K562 (cell line): Measurements from ENCODE around the gene ZNF74. TPM values are rescaled to one million over a fixed set of nuclear protein-coding genes. Genes with fewer than 3 reads are reported as not detected.

ENCODE experiments used
- E2F3 ChIP-seq: fragments of 250-450 bp; sonication (Bioruptor Pico); IDR thresholded peaks from 2 replicates; pipeline ENCODE4 v1.4.0; 2020; ENCODE audit warnings: mild to moderate bottlenecking
- FOXA3 ChIP-seq, 2 experiments: fragments of 450-650 bp in 1 of 2; sonication (generic) in 1 of 2; formaldehyde crosslinking; IDR thresholded peaks in 1 of 2; conservative IDR thresholded peaks in 1 of 2; 2 replicates each; pipeline versions ENCODE4 v1.4.0 to v1.8.0; 2020 to 2022; ENCODE audit warnings: mild to moderate bottlenecking in 2 of 2, missing genetic modification reagents in 1 of 2
- FOXP1 ChIP-seq: sonication (generic); formaldehyde crosslinking; IDR thresholded peaks from 2 replicates; pipeline ENCODE4 v1.8.0; 2022; ENCODE audit warnings: mild to moderate bottlenecking, missing genetic modification reagents
- HNRNPL ChIP-seq: fragments of 200-400 bp; formaldehyde crosslinking; IDR thresholded peaks from 2 replicates; pipeline ENCODE4 v1.6.1; 2017; ENCODE audit warnings: low read depth, mild to moderate bottlenecking, low read length
- MAZ ChIP-seq, 2 experiments: fragments of 450-650 bp in 1 of 2; sonication (generic) in 1 of 2; formaldehyde crosslinking; IDR thresholded peaks in 1 of 2; conservative IDR thresholded peaks in 1 of 2; 2 replicates each; pipeline versions ENCODE4 v1.4.0 to v1.5.0; 2020; ENCODE audit warnings: mild to moderate bottlenecking in 1 of 2, missing genetic modification reagents in 1 of 2
- MTF1 ChIP-seq: fragments of 250-450 bp; sonication (Bioruptor Pico); IDR thresholded peaks from 2 replicates; pipeline ENCODE4 v1.9.0; 2021; ENCODE audit warnings: moderate library complexity, mild to moderate bottlenecking, inconsistent platforms, borderline replicate concordance
- PBX2 ChIP-seq, 2 experiments: IDR thresholded peaks in 1 of 2; conservative IDR thresholded peaks in 1 of 2; 2 replicates each; pipeline ENCODE4 v1.6.1; 2016; ENCODE audit warnings: low read depth in 2 of 2, mild to moderate bottlenecking in 1 of 2, missing compliant biosample characterization in 1 of 2, missing genetic modification characterization in 1 of 2, moderate library complexity in 1 of 2
- RBM14 ChIP-seq: fragments of 200-400 bp; formaldehyde crosslinking; IDR thresholded peaks from 2 replicates; pipeline ENCODE4 v1.6.1; 2018; ENCODE audit warnings: low read depth, mild to moderate bottlenecking, low read length, moderate library complexity, borderline replicate concordance; ENCODE audit not compliant: insufficient read depth
- TCF7 ChIP-seq: sonication (generic); IDR thresholded peaks from 2 replicates; pipeline ENCODE4 v1.6.1; 2016; ENCODE audit warnings: antibody characterized with exemption, borderline replicate concordance
- YY1 ChIP-seq, 3 experiments: IDR thresholded peaks; 2 replicates each; pipeline ENCODE4 v1.6.1; 2011; ENCODE audit warnings: low read length in 2 of 3, mild to moderate bottlenecking in 2 of 3, moderate library complexity in 2 of 3, borderline replicate concordance in 1 of 3, control low read depth in 1 of 3, low read depth in 1 of 3; ENCODE audit not compliant: insufficient read depth in 3 of 3, insufficient replicate concordance in 2 of 3, control insufficient read depth in 1 of 3, insufficient read length in 1 of 3; ENCODE audit errors: extremely low read depth in 1 of 3
- ZFPM2 ChIP-seq: fragments of 250-450 bp; sonication (Bioruptor Pico); IDR thresholded peaks from 2 replicates; pipeline ENCODE4 v1.5.1; 2022; ENCODE audit warnings: mild to moderate bottlenecking
- ZNF143 ChIP-seq: sonication (generic); formaldehyde crosslinking; IDR thresholded peaks from 2 replicates; pipeline ENCODE4 v1.9.0; 2022; ENCODE audit warnings: mild to moderate bottlenecking, missing genetic modification reagents
- ZNF263 ChIP-seq: sonication (generic); formaldehyde crosslinking; IDR thresholded peaks from 2 replicates; pipeline ENCODE4 v1.8.0; 2022; ENCODE audit warnings: mild to moderate bottlenecking, missing genetic modification reagents, borderline replicate concordance
- ZNF57 ChIP-seq: fragments of 450-650 bp; formaldehyde crosslinking; IDR thresholded peaks from 2 replicates; pipeline ENCODE4 v1.4.0; 2020; ENCODE audit warnings: mild to moderate bottlenecking, moderate library complexity
- ZNF740 ChIP-seq, 3 experiments: fragments of 200-800 bp in 1 of 3; sonication (Bioruptor generic) in 1 of 3; sonication (generic) in 1 of 3; formaldehyde crosslinking in 1 of 3; IDR thresholded peaks; 2 replicates each; pipeline versions ENCODE4 v1.6.1 to v1.8.0; 2016 to 2022; ENCODE audit warnings: mild to moderate bottlenecking in 2 of 3, missing compliant biosample characterization in 2 of 3, missing genetic modification characterization in 2 of 3, missing genetic modification reagents in 1 of 3
- polyA plus RNA-seq, 8 experiments: library from polyadenylated mRNA; depleted of rRNA in 4 of 8; stranded (reverse) in 5 of 8; unstranded in 3 of 8; fragments of >200 nt; fragmentation: Nextera tagmentation in 2 of 8; fragmentation: Illumina TruSeq in 1 of 8; extraction: Ambion mirVana in 2 of 8; extraction: Trizol in 1 of 8; gene quantifications; 2 replicates each; pipeline versions ENCODE4 v1.2.1 to v1.2.3, GENCODE V29; 2011 to 2014; ENCODE audit warnings: inconsistent platforms in 1 of 8, missing spikeins in 1 of 8
- total RNA-seq, 7 experiments: library from RNA; depleted of rRNA in 6 of 7; stranded (reverse); fragments of >200 nt in 6 of 7; fragmentation: Illumina TruSeq in 2 of 7; extraction: Trizol in 2 of 7; gene quantifications; 2 replicates each; pipeline versions ENCODE4 v1.2.1 to v1.2.3, GENCODE V29; 2011 to 2021; ENCODE audit warnings: low replicate concordance in 1 of 7
- TF ChIP-seq, protein P1 (sequence below): IDR thresholded peaks from 2 replicates; pipeline ENCODE4 v1.6.1; 2012; ENCODE audit warnings: low read depth, low read length, improper control_type of control experiment, borderline replicate concordance

Gene ZNF74
- total and polyA plus RNA-seq, 9 of the 15 experiments (the other 6 are each of a cell fraction or from before 2014, with no cell fraction given) = 2.4 to 53.5 (median 31.5) TPM

- peak; percentile 71; the same call in 1 of the 2 replicates for TF ChIP-seq ZNF740 (CRISPR knock-in tag; IDR thresholded peaks at IDR 0.05)
- TF ChIP-seq ZNF740 (tag; IDR thresholded peaks at IDR 0.05) = 0 out of 4 replicates have a peak, but pooled peaks of 1 of the 2 experiments have one; percentile 18
- TF ChIP-seq FOXA3 (CRISPR knock-in tag; conservative IDR thresholded peaks at IDR 0.05 in 1 of 2, IDR thresholded peaks at IDR 0.05 in 1 of 2) = peak in 1 of 2 experiments; percentile 84; a peak in 1 of 4 replicates
- 0 out of 2 replicates have a peak, but pooled peaks have one; percentile 25 for TF ChIP-seq ZNF57
- 0 out of 4 replicates have a peak, but pooled peaks of 1 of the 2 experiments have one; percentile 26 for TF ChIP-seq MAZ (CRISPR knock-in tag; conservative IDR thresholded peaks at IDR 0.05 in 1 of 2, IDR thresholded peaks at IDR 0.05 in 1 of 2)
- peak; percentile 34; the same call in 1 of the 2 replicates for TF ChIP-seq E2F3 (CRISPR knock-in tag)
- TF ChIP-seq TCF7 = 0 out of 2 replicates have a peak, but pooled peaks have one; percentile 19
- TF ChIP-seq ZNF263 = peak; percentile 22; the same call in 1 of the 2 replicates
- peak; percentile 98 for TF ChIP-seq HNRNPL
- peak; percentile 13; the same call in 1 of the 2 replicates for TF ChIP-seq MTF1 (CRISPR knock-in tag)
- no peak for TF ChIP-seq RBM14
- TF ChIP-seq YY1 (IDR thresholded peaks at IDR 0.05; ENCODE audit: borderline replicate concordance in 1 of 3, control insufficient read depth in 1 of 3, extremely low read depth in 1 of 3, insufficient read depth in 3 of 3, insufficient read length in 1 of 3, insufficient replicate concordance in 2 of 3, low read depth in 1 of 3, low read length in 2 of 3) = peak in 1 of 3 experiments; percentile 8
- TF ChIP-seq ZNF143 (CRISPR knock-in tag) = peak; percentile 58; the same call in 1 of the 2 replicates
- TF ChIP-seq PBX2 (CRISPR knock-in tag; IDR thresholded peaks at IDR 0.05; ENCODE audit: low read depth) = no peak
- TF ChIP-seq PBX2 (tag; conservative IDR thresholded peaks at IDR 0.05; ENCODE audit: low read depth) = no peak
- 0 out of 2 replicates have a peak, but pooled peaks have one; percentile 6 for TF ChIP-seq ZFPM2
- peak; percentile 70 for TF ChIP-seq FOXP1
- TF ChIP-seq, protein P1, sequence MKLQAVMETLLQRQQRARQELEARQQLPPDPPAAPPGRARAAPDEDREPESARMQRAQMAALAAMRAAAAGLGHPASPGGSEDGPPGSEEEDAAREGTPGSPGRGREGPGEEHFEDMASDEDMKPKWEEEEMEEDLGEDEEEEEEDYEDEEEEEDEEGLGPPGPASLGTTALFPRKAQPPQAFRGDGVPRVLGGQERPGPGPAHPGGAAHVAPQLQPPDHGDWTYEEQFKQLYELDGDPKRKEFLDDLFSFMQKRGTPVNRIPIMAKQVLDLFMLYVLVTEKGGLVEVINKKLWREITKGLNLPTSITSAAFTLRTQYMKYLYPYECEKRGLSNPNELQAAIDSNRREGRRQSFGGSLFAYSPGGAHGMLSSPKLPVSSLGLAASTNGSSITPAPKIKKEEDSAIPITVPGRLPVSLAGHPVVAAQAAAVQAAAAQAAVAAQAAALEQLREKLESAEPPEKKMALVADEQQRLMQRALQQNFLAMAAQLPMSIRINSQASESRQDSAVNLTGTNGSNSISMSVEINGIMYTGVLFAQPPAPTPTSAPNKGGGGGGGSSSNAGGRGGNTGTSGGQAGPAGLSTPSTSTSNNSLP = no peak
Observed at GRCh38 chr22:20430720-20431510, 37.0 kb downstream of the ZNF74 start (continued).
